HL-60 (cell line): Measurements from ENCODE around the gene ROBO1.

Experiments used
- DNase-seq, 2 experiments: peaks; one replicate each; pipeline ENCODE4 v3.0.0-alpha.2; 2010 to 2020; ENCODE audit warnings: low read depth in 1 of 2, low spot score in 1 of 2
- H3K27ac ChIP-seq: fragments of 250-450 bp; sonication (Bioruptor Pico); replicated peaks from 2 replicates; pipeline ENCODE4 v1.5.1; 2020; ENCODE audit warnings: mild to moderate bottlenecking, moderate library complexity
- H3K27me3 ChIP-seq: fragments of 250-450 bp; sonication (Bioruptor Pico); 2 replicates; pipeline ENCODE4 v1.5.1; 2021; ENCODE audit warnings: mild to moderate bottlenecking, moderate library complexity; ENCODE audit not compliant: insufficient read depth, poor library complexity, severe bottlenecking
- H3K4me3 ChIP-seq: replicated peaks from 2 replicates; pipeline ENCODE4 v1.5.1; 2011; ENCODE audit warnings: mild to moderate bottlenecking, control low read depth, low read length; ENCODE audit not compliant: insufficient read depth
- GABPA ChIP-seq: IDR thresholded peaks from 2 replicates; pipeline ENCODE4 v1.6.1; 2012; ENCODE audit warnings: low read depth
- POLR2AphosphoS5 ChIP-seq: IDR thresholded peaks from 2 replicates; pipeline ENCODE4 v1.6.1; 2012; ENCODE audit warnings: low read depth
- SPI1 ChIP-seq: IDR thresholded peaks from 2 replicates; pipeline ENCODE4 v1.6.1; 2012; ENCODE audit warnings: low read depth, mild to moderate bottlenecking, borderline replicate concordance
- TF ChIP-seq, protein P1 (sequence below): IDR thresholded peaks from 2 replicates; pipeline ENCODE4 v1.6.1; 2012; ENCODE audit warnings: low read depth; ENCODE audit not compliant: insufficient replicate concordance
- TF ChIP-seq, protein P2 (sequence below): IDR thresholded peaks from one replicate; pipeline ENCODE4 v1.5.1; 2011; ENCODE audit warnings: low read length, control low read depth, inconsistent platforms; ENCODE audit not compliant: insufficient read depth

The ROBO1 gene

DNA sequence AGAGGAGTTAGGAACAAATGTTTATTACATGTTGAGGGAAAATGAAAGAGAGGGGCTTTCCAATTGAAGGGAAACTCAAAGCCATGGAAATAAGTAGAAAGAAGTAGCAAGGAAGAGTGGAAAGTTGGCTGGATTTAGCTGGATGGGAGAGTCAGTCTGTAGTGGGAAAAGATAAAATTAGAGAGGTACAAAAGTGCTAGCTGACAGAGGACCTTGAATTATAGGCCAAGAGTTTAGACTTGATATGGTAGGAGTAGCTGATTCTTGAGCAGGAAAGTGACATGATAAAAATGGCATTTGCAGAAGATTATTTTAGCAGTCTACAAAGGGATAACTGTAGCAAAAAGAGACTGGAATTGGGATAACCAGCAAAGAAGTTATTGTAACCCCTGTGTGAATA lies 425.8 kb downstream of the ROBO1 start:
- TF ChIP-seq POLR2AphosphoS5 (no peak), SPI1 (no peak), GABPA (no peak)
- TF ChIP-seq, protein P1, sequence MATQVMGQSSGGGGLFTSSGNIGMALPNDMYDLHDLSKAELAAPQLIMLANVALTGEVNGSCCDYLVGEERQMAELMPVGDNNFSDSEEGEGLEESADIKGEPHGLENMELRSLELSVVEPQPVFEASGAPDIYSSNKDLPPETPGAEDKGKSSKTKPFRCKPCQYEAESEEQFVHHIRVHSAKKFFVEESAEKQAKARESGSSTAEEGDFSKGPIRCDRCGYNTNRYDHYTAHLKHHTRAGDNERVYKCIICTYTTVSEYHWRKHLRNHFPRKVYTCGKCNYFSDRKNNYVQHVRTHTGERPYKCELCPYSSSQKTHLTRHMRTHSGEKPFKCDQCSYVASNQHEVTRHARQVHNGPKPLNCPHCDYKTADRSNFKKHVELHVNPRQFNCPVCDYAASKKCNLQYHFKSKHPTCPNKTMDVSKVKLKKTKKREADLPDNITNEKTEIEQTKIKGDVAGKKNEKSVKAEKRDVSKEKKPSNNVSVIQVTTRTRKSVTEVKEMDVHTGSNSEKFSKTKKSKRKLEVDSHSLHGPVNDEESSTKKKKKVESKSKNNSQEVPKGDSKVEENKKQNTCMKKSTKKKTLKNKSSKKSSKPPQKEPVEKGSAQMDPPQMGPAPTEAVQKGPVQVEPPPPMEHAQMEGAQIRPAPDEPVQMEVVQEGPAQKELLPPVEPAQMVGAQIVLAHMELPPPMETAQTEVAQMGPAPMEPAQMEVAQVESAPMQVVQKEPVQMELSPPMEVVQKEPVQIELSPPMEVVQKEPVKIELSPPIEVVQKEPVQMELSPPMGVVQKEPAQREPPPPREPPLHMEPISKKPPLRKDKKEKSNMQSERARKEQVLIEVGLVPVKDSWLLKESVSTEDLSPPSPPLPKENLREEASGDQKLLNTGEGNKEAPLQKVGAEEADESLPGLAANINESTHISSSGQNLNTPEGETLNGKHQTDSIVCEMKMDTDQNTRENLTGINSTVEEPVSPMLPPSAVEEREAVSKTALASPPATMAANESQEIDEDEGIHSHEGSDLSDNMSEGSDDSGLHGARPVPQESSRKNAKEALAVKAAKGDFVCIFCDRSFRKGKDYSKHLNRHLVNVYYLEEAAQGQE: no peak
- TF ChIP-seq, protein P2, sequence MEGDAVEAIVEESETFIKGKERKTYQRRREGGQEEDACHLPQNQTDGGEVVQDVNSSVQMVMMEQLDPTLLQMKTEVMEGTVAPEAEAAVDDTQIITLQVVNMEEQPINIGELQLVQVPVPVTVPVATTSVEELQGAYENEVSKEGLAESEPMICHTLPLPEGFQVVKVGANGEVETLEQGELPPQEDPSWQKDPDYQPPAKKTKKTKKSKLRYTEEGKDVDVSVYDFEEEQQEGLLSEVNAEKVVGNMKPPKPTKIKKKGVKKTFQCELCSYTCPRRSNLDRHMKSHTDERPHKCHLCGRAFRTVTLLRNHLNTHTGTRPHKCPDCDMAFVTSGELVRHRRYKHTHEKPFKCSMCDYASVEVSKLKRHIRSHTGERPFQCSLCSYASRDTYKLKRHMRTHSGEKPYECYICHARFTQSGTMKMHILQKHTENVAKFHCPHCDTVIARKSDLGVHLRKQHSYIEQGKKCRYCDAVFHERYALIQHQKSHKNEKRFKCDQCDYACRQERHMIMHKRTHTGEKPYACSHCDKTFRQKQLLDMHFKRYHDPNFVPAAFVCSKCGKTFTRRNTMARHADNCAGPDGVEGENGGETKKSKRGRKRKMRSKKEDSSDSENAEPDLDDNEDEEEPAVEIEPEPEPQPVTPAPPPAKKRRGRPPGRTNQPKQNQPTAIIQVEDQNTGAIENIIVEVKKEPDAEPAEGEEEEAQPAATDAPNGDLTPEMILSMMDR: no peak
- no peak overlapping the region for H3K27ac ChIP-seq
- no peaks in the 10 kb centered on the region for H3K27me3 ChIP-seq
- H3K4me3 ChIP-seq: no peak overlapping the region
- no peak for DNase-seq

DNA sequence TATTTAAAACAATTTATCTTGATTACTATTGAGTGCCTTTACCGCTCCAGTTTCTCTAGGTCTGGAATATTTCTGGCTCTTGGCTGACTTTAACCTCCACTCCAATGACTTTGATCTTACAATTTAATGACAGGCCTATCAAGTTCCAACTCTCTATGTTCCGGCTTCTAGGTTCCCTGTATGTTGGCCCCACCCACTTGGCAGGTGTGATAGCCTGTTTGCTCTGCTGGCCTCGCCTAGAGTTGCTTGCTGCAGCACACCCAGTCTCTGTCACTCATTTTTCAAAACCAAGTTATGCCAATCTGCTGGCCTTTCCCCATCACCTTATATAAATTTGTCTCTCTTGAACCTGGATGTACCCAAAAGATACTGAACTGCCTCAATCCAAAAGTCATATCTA lies 428.0 kb downstream of the ROBO1 start:
- Histone ChIP-seq H3K27ac (no peak overlapping the region), H3K4me3 (no peak overlapping the region), H3K27me3 (no peaks in the 10 kb centered on the region)
- no peak for DNase-seq
- TF ChIP-seq POLR2AphosphoS5 (no peak), SPI1 (no peak), GABPA (no peak)
- TF ChIP-seq, protein P1: no peak
- TF ChIP-seq, protein P2: no peak

DNA sequence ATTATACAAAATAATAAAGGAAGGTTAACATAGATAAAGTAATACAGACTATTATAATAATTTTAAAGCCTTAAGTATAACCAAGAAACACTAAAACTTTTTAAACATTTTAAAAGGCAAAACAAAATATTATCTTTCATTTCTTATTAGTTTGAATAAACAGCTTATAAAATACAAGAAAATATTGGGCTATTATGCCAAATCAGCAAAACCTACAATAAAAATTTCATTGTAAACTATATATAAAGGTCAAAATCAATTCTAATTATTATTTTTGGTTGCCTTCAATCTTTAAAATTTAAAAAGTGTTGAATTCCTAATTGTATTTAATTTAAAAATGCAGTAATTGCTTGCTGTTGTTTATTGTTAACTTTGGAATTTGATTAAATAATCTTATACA lies 430.0 kb downstream of the ROBO1 start:
- no peak overlapping the region for H3K4me3 ChIP-seq
- H3K27ac ChIP-seq: no peak overlapping the region
- no peak for DNase-seq
- no peaks in the 10 kb centered on the region for H3K27me3 ChIP-seq
- TF ChIP-seq POLR2AphosphoS5 (no peak), GABPA (no peak), SPI1 (no peak)
- TF ChIP-seq, protein P2: no peak
- TF ChIP-seq, protein P1: no peak
